ENCODE results near the gene PRKN.

The PRKN gene

GRCh38 chr6:162026031-162026430, 701.5 kb downstream of the PRKN start:
- Histone ChIP-seq H2BK15ac (ENCODE audit: low read depth, poor library complexity, severe bottlenecking) (no peak overlapping the region), H3K9ac (ENCODE audit: low read length) (no peak overlapping the region), H3K14ac (ENCODE audit: low read length in 2 of 2) (no peak overlapping the region), H3K4me2 (ENCODE audit: low read length, poor library complexity, severe bottlenecking) (no peak overlapping the region), H3K18ac (ENCODE audit: low read depth in 1 of 2, low read length in 2 of 2) (no peak overlapping the region), H2BK12ac (ENCODE audit: low read length in 2 of 2) (no peak overlapping the region), H2AK5ac (ENCODE audit: low read length, severe bottlenecking) (no peak overlapping the region), H3K27me3 (ENCODE audit: control insufficient read depth in 1 of 2, insufficient read depth in 1 of 2, low read length in 2 of 2) (no peaks in the 10 kb centered on the region), H3K36me3 (ENCODE audit: control insufficient read depth in 1 of 2, insufficient read depth in 2 of 2, low read depth in 1 of 2, low read length in 2 of 2) (no peaks in the 10 kb centered on the region), H3K9me3 (ENCODE audit: control insufficient read depth, low read length) (peaks cover 6% of the 10 kb centered on the region), H2BK120ac (ENCODE audit: low read depth, low read length) (no peak overlapping the region), H3K27ac (ENCODE audit: low read length, poor library complexity, severe bottlenecking) (no peak overlapping the region), H2BK5ac (ENCODE audit: low read depth, low read length, poor library complexity, severe bottlenecking) (no peak overlapping the region), H3K4ac (ENCODE audit: low read depth in 1 of 2, low read length in 2 of 2) (no peak overlapping the region), H3K4me3 (ENCODE audit: insufficient read depth in 1 of 2, low read depth in 1 of 2, low read length in 2 of 2) (no peak overlapping the region), H2AFZ (ENCODE audit: low read depth, low read length) (no peak overlapping the region), H3K23ac (ENCODE audit: low read length in 2 of 2) (no peak overlapping the region), H3K4me1 (ENCODE audit: control insufficient read depth, insufficient read depth, low read depth, low read length) (no peaks in the 10 kb centered on the region), H3K79me1 (replicated peaks; ENCODE audit: low read length, poor library complexity, severe bottlenecking) (no peaks in the 10 kb centered on the region), H4K8ac (ENCODE audit: low read length) (no peak overlapping the region), H4K91ac (ENCODE audit: low read length) (no peak overlapping the region)
- 91% methylated on average over 8 of the region's 8 CpGs for WGBS
- DNase-seq = no peak

- no peak overlapping the region for H3K4me3 ChIP-seq (ENCODE audit: insufficient read depth in 1 of 2, low read depth in 1 of 2, low read length in 2 of 2)
- 51% methylated on average over 4 of the region's 6 CpGs for WGBS
- no peaks in the 10 kb centered on the region for H3K36me3 ChIP-seq (ENCODE audit: control insufficient read depth in 1 of 2, insufficient read depth in 2 of 2, low read depth in 1 of 2, low read length in 2 of 2)
These were observed 708.2 kb downstream of the PRKN start for GRCh38 chr6:162019349-162019748.

GRCh38 chr6:162017536-162017935, 710.0 kb downstream of the PRKN start:
- Histone ChIP-seq H3K27ac (ENCODE audit: low read length, poor library complexity, severe bottlenecking) (no peak overlapping the region), H2BK120ac (ENCODE audit: low read depth, low read length) (no peak overlapping the region), H2AK5ac (ENCODE audit: low read length, severe bottlenecking) (no peak overlapping the region), H3K4me1 (ENCODE audit: control insufficient read depth, insufficient read depth, low read depth, low read length) (no peaks in the 10 kb centered on the region), H3K4ac (ENCODE audit: low read depth in 1 of 2, low read length in 2 of 2) (no peak overlapping the region), H4K91ac (ENCODE audit: low read length) (no peak overlapping the region), H3K27me3 (ENCODE audit: control insufficient read depth in 1 of 2, insufficient read depth in 1 of 2, low read length in 2 of 2) (no peaks in the 10 kb centered on the region), H3K9ac (ENCODE audit: low read length) (no peak overlapping the region), H3K79me1 (replicated peaks; ENCODE audit: low read length, poor library complexity, severe bottlenecking) (no peaks in the 10 kb centered on the region), H2BK15ac (ENCODE audit: low read depth, poor library complexity, severe bottlenecking) (no peak overlapping the region), H3K4me3 (ENCODE audit: insufficient read depth in 1 of 2, low read depth in 1 of 2, low read length in 2 of 2) (no peak overlapping the region), H3K18ac (ENCODE audit: low read depth in 1 of 2, low read length in 2 of 2) (no peak overlapping the region), H2BK5ac (ENCODE audit: low read depth, low read length, poor library complexity, severe bottlenecking) (no peak overlapping the region), H3K4me2 (ENCODE audit: low read length, poor library complexity, severe bottlenecking) (no peak overlapping the region), H2AFZ (ENCODE audit: low read depth, low read length) (no peak overlapping the region), H3K14ac (ENCODE audit: low read length in 2 of 2) (no peak overlapping the region), H3K36me3 (ENCODE audit: control insufficient read depth in 1 of 2, insufficient read depth in 2 of 2, low read depth in 1 of 2, low read length in 2 of 2) (no peaks in the 10 kb centered on the region), H2BK12ac (ENCODE audit: low read length in 2 of 2) (no peak overlapping the region), H3K23ac (ENCODE audit: low read length in 2 of 2) (no peak overlapping the region), H3K9me3 (ENCODE audit: control insufficient read depth, low read length) (peaks cover 9% of the 10 kb centered on the region), H4K8ac (ENCODE audit: low read length) (no peak overlapping the region)
- no peak for DNase-seq
- 79% methylated on average over 5 of the region's 5 CpGs for WGBS

More at GRCh38 chr6:162019349-162019748, 708.2 kb downstream of the PRKN start:
- Histone ChIP-seq H3K4ac (ENCODE audit: low read depth in 1 of 2, low read length in 2 of 2) (no peak overlapping the region), H2BK15ac (ENCODE audit: low read depth, poor library complexity, severe bottlenecking) (no peak overlapping the region), H3K4me1 (ENCODE audit: control insufficient read depth, insufficient read depth, low read depth, low read length) (no peaks in the 10 kb centered on the region), H2AFZ (ENCODE audit: low read depth, low read length) (no peak overlapping the region), H3K27ac (ENCODE audit: low read length, poor library complexity, severe bottlenecking) (no peak overlapping the region), H3K9ac (ENCODE audit: low read length) (no peak overlapping the region), H2BK12ac (ENCODE audit: low read length in 2 of 2) (no peak overlapping the region), H3K27me3 (ENCODE audit: control insufficient read depth in 1 of 2, insufficient read depth in 1 of 2, low read length in 2 of 2) (no peaks in the 10 kb centered on the region), H4K8ac (ENCODE audit: low read length) (no peak overlapping the region), H4K91ac (ENCODE audit: low read length) (no peak overlapping the region), H3K79me1 (replicated peaks; ENCODE audit: low read length, poor library complexity, severe bottlenecking) (no peaks in the 10 kb centered on the region), H3K18ac (ENCODE audit: low read depth in 1 of 2, low read length in 2 of 2) (no peak overlapping the region), H3K9me3 (ENCODE audit: control insufficient read depth, low read length) (peaks cover 6% of the 10 kb centered on the region), H3K4me2 (ENCODE audit: low read length, poor library complexity, severe bottlenecking) (no peak overlapping the region), H3K23ac (ENCODE audit: low read length in 2 of 2) (no peak overlapping the region), H2AK5ac (ENCODE audit: low read length, severe bottlenecking) (no peak overlapping the region), H3K14ac (ENCODE audit: low read length in 2 of 2) (no peak overlapping the region), H2BK120ac (ENCODE audit: low read depth, low read length) (no peak overlapping the region), H2BK5ac (ENCODE audit: low read depth, low read length, poor library complexity, severe bottlenecking) (no peak overlapping the region)
- DNase-seq = no peak

GRCh38 chr6:162014069-162014811, 713.3 kb downstream of the PRKN start:
- Histone ChIP-seq H2BK5ac (ENCODE audit: low read depth, low read length, poor library complexity, severe bottlenecking) (no peak overlapping the region), H3K36me3 (ENCODE audit: control insufficient read depth in 1 of 2, insufficient read depth in 2 of 2, low read depth in 1 of 2, low read length in 2 of 2) (no peaks in the 10 kb centered on the region), H3K4me2 (ENCODE audit: low read length, poor library complexity, severe bottlenecking) (no peak overlapping the region), H4K91ac (ENCODE audit: low read length) (no peak overlapping the region), H2AK5ac (ENCODE audit: low read length, severe bottlenecking) (no peak overlapping the region), H3K79me1 (replicated peaks; ENCODE audit: low read length, poor library complexity, severe bottlenecking) (no peaks in the 10 kb centered on the region), H3K27ac (ENCODE audit: low read length, poor library complexity, severe bottlenecking) (no peak overlapping the region), H3K18ac (ENCODE audit: low read depth in 1 of 2, low read length in 2 of 2) (no peak overlapping the region), H3K9ac (ENCODE audit: low read length) (no peak overlapping the region), H3K4me3 (ENCODE audit: insufficient read depth in 1 of 2, low read depth in 1 of 2, low read length in 2 of 2) (no peak overlapping the region), H4K8ac (ENCODE audit: low read length) (no peak overlapping the region), H3K14ac (ENCODE audit: low read length in 2 of 2) (no peak overlapping the region), H2BK15ac (ENCODE audit: low read depth, poor library complexity, severe bottlenecking) (no peak overlapping the region), H3K23ac (ENCODE audit: low read length in 2 of 2) (no peak overlapping the region), H2AFZ (ENCODE audit: low read depth, low read length) (no peak overlapping the region), H2BK120ac (ENCODE audit: low read depth, low read length) (no peak overlapping the region), H3K9me3 (ENCODE audit: control insufficient read depth, low read length) (peaks cover 9% of the 10 kb centered on the region), H2BK12ac (ENCODE audit: low read length in 2 of 2) (no peak overlapping the region), H3K4me1 (ENCODE audit: control insufficient read depth, insufficient read depth, low read depth, low read length) (no peaks in the 10 kb centered on the region), H3K27me3 (ENCODE audit: control insufficient read depth in 1 of 2, insufficient read depth in 1 of 2, low read length in 2 of 2) (no peaks in the 10 kb centered on the region), H3K4ac (ENCODE audit: low read depth in 1 of 2, low read length in 2 of 2) (no peak overlapping the region)
- DNase-seq = no peak
- WGBS = 78% methylated on average over 13 of the region's 13 CpGs
